ENCODE results near the gene PPFIBP1. TPM values are rescaled to one million over a fixed set of nuclear protein-coding genes. Genes with fewer than 3 reads are reported as not detected.
"Not testable (repeated sequence)": the region's sequence is repeated elsewhere in the genome, so short reads cannot be mapped to it uniquely, and the experiment has no call there.

PPFIBP1 gene
- total RNA-seq, 2 donors from 2014 or later = 65.2 to 66.0 TPM

- Histone ChIP-seq H3K9me3 (no peaks in the 10 kb centered on the region), H3K4me3 (no peak overlapping the region), H3K4me1 (peaks cover 0 to 61% of the 10 kb centered on the region in 2 donors), H3K27ac (no peak overlapping the region), H3K27me3 (no peaks in the 10 kb centered on the region), H3K36me3 (peaks cover 7% of the 10 kb centered on the region)
- TF ChIP-seq CTCF (IDR thresholded peaks at IDR 0.05) = no peak
- no peak for DNase-seq (ENCODE audit: low spot score)
Measured at GRCh38 chr12:27577688-27578087, 53.7 kb downstream of the PPFIBP1 start.

GRCh38 chr12:27578689-27579372 is 54.8 kb downstream of the PPFIBP1 start:
- Histone ChIP-seq H3K36me3 (peaks cover 7% of the 10 kb centered on the region), H3K9me3 (no peaks in the 10 kb centered on the region), H3K27ac (peak overlapping the region; percentile 21 to 28), H3K27me3 (no peaks in the 10 kb centered on the region), H3K4me1 (peaks cover 0 to 73% of the 10 kb centered on the region in 2 donors), H3K4me3 (no peak overlapping the region)
- no peak for TF ChIP-seq CTCF (IDR thresholded peaks at IDR 0.05)
- DNase-seq (ENCODE audit: low spot score) = no peak

GRCh38 chr12:27580561-27581330 is 56.7 kb downstream of the PPFIBP1 start:
- H3K4me1 ChIP-seq = peaks cover 0 to 82% of the 10 kb centered on the region in 2 donors

GRCh38 chr12:27581331-27581671 is 57.3 kb downstream of the PPFIBP1 start:
- H3K36me3 ChIP-seq; DNase-seq (ENCODE audit: low spot score); H3K27me3 ChIP-seq; H3K4me3 ChIP-seq; H3K9me3 ChIP-seq: not testable (repeated sequence)
- Histone ChIP-seq H3K27ac (peak overlapping the region; percentile 8 to 11), H3K4me1 (peaks cover 0 to 81% of the 10 kb centered on the region in 2 donors)

More at GRCh38 chr12:27580561-27581330, 56.7 kb downstream of the PPFIBP1 start:
- Histone ChIP-seq H3K27ac (peak overlapping the region in 1 of 2 donors; percentile 8), H3K4me3 (no peak overlapping the region), H3K9me3 (no peaks in the 10 kb centered on the region), H3K27me3 (no peaks in the 10 kb centered on the region), H3K36me3 (peaks cover 7% of the 10 kb centered on the region)
- no peak for TF ChIP-seq CTCF (IDR thresholded peaks at IDR 0.05)
- no peak for DNase-seq (ENCODE audit: low spot score)

GRCh38 chr12:27581833-27582232 is 57.8 kb downstream of the PPFIBP1 start:
- peak overlapping the region in 1 of 2 donors; percentile 76 for H3K27ac ChIP-seq

GRCh38 chr12:27582445-27582844 is 58.4 kb downstream of the PPFIBP1 start:
- DNase-seq (ENCODE audit: low spot score); H3K4me3 ChIP-seq; H3K36me3 ChIP-seq; H3K9me3 ChIP-seq; H3K27me3 ChIP-seq: not testable (repeated sequence)
- peaks cover 0 to 72% of the 10 kb centered on the region in 2 donors for H3K4me1 ChIP-seq
- H3K27ac ChIP-seq = peak overlapping the region; percentile 64 to 76

More at GRCh38 chr12:27581833-27582232, 57.8 kb downstream of the PPFIBP1 start:
- peaks cover 0 to 78% of the 10 kb centered on the region in 2 donors for H3K4me1 ChIP-seq
- H3K9me3 ChIP-seq; DNase-seq (ENCODE audit: low spot score); H3K4me3 ChIP-seq; H3K36me3 ChIP-seq; H3K27me3 ChIP-seq: not testable (repeated sequence)

GRCh38 chr12:27583057-27583797 is 59.2 kb downstream of the PPFIBP1 start:
- peaks cover 0 to 66% of the 10 kb centered on the region in 2 donors for H3K4me1 ChIP-seq
- H3K4me3 ChIP-seq = no peak overlapping the region
- DNase-seq (ENCODE audit: low spot score) = no peak

More at GRCh38 chr12:27583057-27583797, 59.2 kb downstream of the PPFIBP1 start:
- no peaks in the 10 kb centered on the region for H3K9me3 ChIP-seq
- H3K36me3 ChIP-seq = peaks cover 7% of the 10 kb centered on the region
- no peaks in the 10 kb centered on the region for H3K27me3 ChIP-seq
- no peak for TF ChIP-seq CTCF (IDR thresholded peaks at IDR 0.05)
- H3K27ac ChIP-seq = peak overlapping the region; percentile 64 to 76
